Heart left ventricle (tissue), 13 donors: Measurements from ENCODE around the gene NINL.

Experiments used
- CTCF ChIP-seq, 12 donors: fragments of 200-600 bp; sonication (generic) in 4 of 12; IDR thresholded peaks; one replicate each; pipeline versions ENCODE4 v1.5.0 to v1.8.0; 2018 to 2022; ENCODE audit warnings: antibody characterized with exemption in 12 of 12, mild to moderate bottlenecking in 5 of 12
- POLR2A ChIP-seq, 2 donors: fragments of 450-650 bp; IDR thresholded peaks; one replicate each; pipeline ENCODE4 v1.6.1; 2017; ENCODE audit warnings: antibody characterized with exemption in 2 of 2, mild to moderate bottlenecking in 2 of 2, moderate library complexity in 2 of 2
- donor health status: ischemic (EF 13 %, LVEDD 7.1; RV severe dilation, severe dysfunction).
- donor health status: DM: no; HTN: yes; CAD: no.
- donor health status: DM: no; HTN: no; CAD: no.
- donor health status: ischemic (EF 25% LVEDD 6.9; RV normal size, moderate dysfunction).
- donor health status: ischemic (EF 25% LVEDD 5.7; RV mildly dilated, moderate dysfunction).
- donor health status: ischemic (EF 35%, LVEDD 5.7; RV mildly dilated, moderate dysfunction).
- donor health status: nonischemic (EF 11% LVEDD 7.7; RV severe dilation, severe dysfunction).
- donor health status: DM: yes; HTN: yes; CAD: no.
- donor health status: PGD.
- donor health status: ischemic (EF 29% LVEDD 5.4; RV normal size, mild dysfunction).
- donor health status: nonischemic (EF 23%, LVEDD 6.1; RV moderate dilation, normal function).

DNA sequence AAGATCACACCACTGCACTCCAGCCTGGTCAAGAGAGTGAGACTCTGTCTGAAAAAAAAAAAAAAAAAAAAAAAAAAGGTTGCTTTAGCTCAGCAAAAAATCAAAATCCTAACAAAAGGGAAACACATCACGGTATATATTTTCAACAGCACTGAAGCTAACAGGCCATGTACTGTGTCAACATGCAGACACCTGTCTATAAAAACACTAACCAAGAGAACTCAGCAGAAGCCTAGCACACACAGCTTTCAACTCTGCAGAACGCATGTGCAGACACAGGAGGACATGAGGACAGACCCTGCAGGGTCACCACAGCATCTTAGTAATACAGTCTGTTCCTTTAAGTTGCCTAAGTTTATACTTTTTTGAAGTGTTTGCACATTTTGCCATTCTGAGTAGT is 13.5 kb downstream of the NINL start:
- TF ChIP-seq POLR2A (IDR thresholded peaks at IDR 0.05) = no peak
- no peak for TF ChIP-seq CTCF (IDR thresholded peaks at IDR 0.05)
